Measurements from ENCODE around the gene LILRB3. TPM values are rescaled to one million over a fixed set of nuclear protein-coding genes. Genes with fewer than 3 reads are reported as not detected.
A peak's percentile ranks its signal among the peaks of the same experiment; 100 is the strongest.

The LILRB3 gene
- total RNA-seq, 2 experiments from 2014 or later, result 1.1 to 1.3 TPM

- Histone ChIP-seq H3K9me3 (ENCODE audit: control insufficient read depth in 1 of 2, insufficient read depth in 1 of 2, low read length in 2 of 2) (no peaks in the 10 kb centered on the region), H3K4me1 (ENCODE audit: insufficient read depth, low read length) (peaks cover 33% of the 10 kb centered on the region), H3K27me3 (ENCODE audit: control insufficient read depth in 1 of 2, insufficient read depth in 2 of 2, low read length in 2 of 2) (no peaks in the 10 kb centered on the region), H3K36me3 (ENCODE audit: insufficient read depth, low read length) (peaks cover 7% of the 10 kb centered on the region), H3K4me3 (ENCODE audit: low read length) (peak overlapping the region; percentile 74), H3K27ac (ENCODE audit: low read depth in 1 of 2, low read length in 2 of 2) (peak overlapping the region in 1 of 2 donors; percentile 18)
- TF ChIP-seq CTCF (IDR thresholded peaks at IDR 0.05), result no peak
- ATAC-seq (ENCODE audit: poor library complexity) (no peak), DNase-seq (peak in 12 of 14 experiments; percentile 23 to 77 (median 52))
- H3K36me3 Mint-ChIP-seq (ENCODE audit: low read depth), result peaks cover 36% of the 10 kb centered on the region
- POLR2A ChIA-PET, result interaction anchor here (1.4 to 5.8 kb wide), 8 partner anchors 13 to 1066 kb away, joined by 4 to 148 read pairs (median 42); partner anchors contain the start of genes CNOT3, LENG1, PRPF31 and RPS9
- CTCF ChIA-PET, result interaction anchor here (1.0 to 2.9 kb wide), 5 partner anchors 11 to 30 kb away, joined by 3 to 20 read pairs (median 5); partner anchors contain the start of genes LENG1 and RPS9
- H3K27me3 Mint-ChIP-seq, result no peaks in the 10 kb centered on the region
- peaks cover 33% of the 10 kb centered on the region for H3K4me1 Mint-ChIP-seq (ENCODE audit: low read depth)
- peak overlapping the region; percentile 88 for H3K4me3 Mint-ChIP-seq
- H3K9me3 Mint-ChIP-seq, result no peaks in the 10 kb centered on the region
- H3K27ac Mint-ChIP-seq, result peak overlapping the region; percentile 85
- intact Hi-C loops (cut with DNase I, micrococcal nuclease), result loop anchor here in 1 of 2 experiments (2.0 to 5.0 kb wide), 2 partner anchors 20 to 44 kb away; no protein-coding TSS in a partner anchor
Observed at GRCh38 chr19:54188215-54188871, 34.5 kb downstream of the LILRB3 start.

- Mint-ChIP-seq H3K36me3 (ENCODE audit: low read depth) (peaks cover 28% of the 10 kb centered on the region), H3K27ac (peak overlapping the region; percentile 85), H3K4me3 (peak overlapping the region; percentile 88), H3K9me3 (no peaks in the 10 kb centered on the region), H3K27me3 (no peaks in the 10 kb centered on the region), H3K4me1 (ENCODE audit: low read depth) (peaks cover 32% of the 10 kb centered on the region)
- no peak overlapping the region for H3K4me3 ChIP-seq (ENCODE audit: low read length)
- H3K9me3 ChIP-seq (ENCODE audit: control insufficient read depth in 1 of 2, insufficient read depth in 1 of 2, low read length in 2 of 2), result no peaks in the 10 kb centered on the region
- DNase-seq (peak in 1 of 14 experiments; percentile 33), ATAC-seq (ENCODE audit: poor library complexity) (no peak)
- ChIA-PET POLR2A (interaction anchor here (1.1 to 1.8 kb wide), 2 partner anchors 14 to 72 kb away, joined by 3 to 8 read pairs; partner anchors contain the start of genes PRPF31 and TFPT), CTCF (interaction anchor here (1.2 to 2.9 kb wide), 2 partner anchors 14 to 19 kb away, joined by 4 to 20 read pairs; partner anchors contain the start of gene TMC4)
- no peaks in the 10 kb centered on the region for H3K27me3 ChIP-seq (ENCODE audit: control insufficient read depth in 1 of 2, insufficient read depth in 2 of 2, low read length in 2 of 2)
- no peak for TF ChIP-seq CTCF (IDR thresholded peaks at IDR 0.05)
- intact Hi-C loops (cut with DNase I, micrococcal nuclease), result loop anchor here in 1 of 2 experiments (5.0 kb wide), 1 partner anchor 45 kb away; no protein-coding TSS in a partner anchor
- H3K27ac ChIP-seq (ENCODE audit: low read depth in 1 of 2, low read length in 2 of 2), result no peak overlapping the region
- peaks cover 5% of the 10 kb centered on the region for H3K36me3 ChIP-seq (ENCODE audit: insufficient read depth, low read length)
- peaks cover 26% of the 10 kb centered on the region for H3K4me1 ChIP-seq (ENCODE audit: insufficient read depth, low read length)
Observed at GRCh38 chr19:54186934-54187381, 35.8 kb downstream of the LILRB3 start.

GRCh38 chr19:54186351-54186750, 36.5 kb downstream of the LILRB3 start:
- Mint-ChIP-seq H3K4me3 (no peak overlapping the region), H3K27me3 (no peaks in the 10 kb centered on the region), H3K4me1 (ENCODE audit: low read depth) (peaks cover 26% of the 10 kb centered on the region), H3K27ac (no peak overlapping the region), H3K36me3 (ENCODE audit: low read depth) (peaks cover 28% of the 10 kb centered on the region), H3K9me3 (no peaks in the 10 kb centered on the region)
- intact Hi-C loops (cut with DNase I, micrococcal nuclease), result loop anchor here in 1 of 2 experiments (5.0 kb wide), 1 partner anchor 46 kb away; no protein-coding TSS in a partner anchor
- H3K4me3 ChIP-seq (ENCODE audit: low read length), result no peak overlapping the region
- H3K9me3 ChIP-seq (ENCODE audit: control insufficient read depth in 1 of 2, insufficient read depth in 1 of 2, low read length in 2 of 2), result no peaks in the 10 kb centered on the region
- H3K27ac ChIP-seq (ENCODE audit: low read depth in 1 of 2, low read length in 2 of 2), result no peak overlapping the region
- ChIA-PET POLR2A (interaction anchor here (1.1 kb wide), 1 partner anchor 15 kb away, joined by 3 read pairs; no protein-coding TSS in a partner anchor), CTCF (interaction anchor here (1.2 kb wide), 1 partner anchor 13 kb away, joined by 4 read pairs; the partner anchor contains the start of gene TMC4)
- peaks cover 5% of the 10 kb centered on the region for H3K36me3 ChIP-seq (ENCODE audit: insufficient read depth, low read length)
- ATAC-seq (ENCODE audit: poor library complexity), result no peak
- peaks cover 20% of the 10 kb centered on the region for H3K4me1 ChIP-seq (ENCODE audit: insufficient read depth, low read length)
- DNase-seq, result peak in 1 of 14 experiments; percentile 19
- no peak for TF ChIP-seq CTCF (IDR thresholded peaks at IDR 0.05)
- no peaks in the 10 kb centered on the region for H3K27me3 ChIP-seq (ENCODE audit: control insufficient read depth in 1 of 2, insufficient read depth in 2 of 2, low read length in 2 of 2)
